Natural killer cell treated with Interleukin-12 subunit alpha and Interleukin-12 subunit beta and Interleukin-15 and Interleukin-18, amount 100 ng/mL, for 72 hours (primary cell): ENCODE measurements around the gene CGREF1. TPM values are rescaled to one million over a fixed set of nuclear protein-coding genes. Genes with fewer than 3 reads are reported as not detected.

Experiments used
- ATAC-seq, 2 donors: fragments of 150-1000 bp; cut with Tn5 transposase in 1 of 2; sonication (Bioruptor Pico), chemical (Tn5 transposase) in 1 of 2; 2 replicates each; pipeline ENCODE4 v1.10.0; 2021
- DNase-seq: peaks from one replicate; pipeline ENCODE4 v3.0.0; 2022; ENCODE audit warnings: low spot score
- H3K27ac Mint-ChIP-seq, 2 donors: 1 replicate in 1 of 2; 2 replicates in 1 of 2; pipeline ENCODE4 v1.8.0; 2022; ENCODE audit warnings: mixed read lengths in 2 of 2, mild to moderate bottlenecking in 1 of 2, moderate library complexity in 1 of 2
- H3K27me3 Mint-ChIP-seq, 2 donors: 1 replicate in 1 of 2; 2 replicates in 1 of 2; pipeline ENCODE4 v1.8.0; 2022; ENCODE audit warnings: mixed read lengths in 2 of 2
- H3K36me3 Mint-ChIP-seq: one replicate; pipeline ENCODE4 v1.8.0; 2022; ENCODE audit warnings: mixed read lengths
- H3K4me1 Mint-ChIP-seq, 2 donors: 1 replicate in 1 of 2; 2 replicates in 1 of 2; pipeline ENCODE4 v1.8.0; 2022; ENCODE audit warnings: low read depth in 2 of 2, mixed read lengths in 2 of 2, mild to moderate bottlenecking in 1 of 2
- H3K4me3 Mint-ChIP-seq: one replicate; pipeline ENCODE4 v1.8.0; 2022; ENCODE audit warnings: mixed read lengths
- H3K9me3 Mint-ChIP-seq: 2 replicates; pipeline ENCODE4 v1.8.0; 2022; ENCODE audit warnings: mixed read lengths
- total RNA-seq, 2 donors: library from RNA; stranded (reverse); gene quantifications; one replicate each; pipeline ENCODE4 v1.2.3, GENCODE V29; 2022

CGREF1 gene
- total RNA-seq = 1 to 10 TPM in 1 of 2 donors, under 1 TPM in 1; 0.36 to 1.4 TPM

- Mint-ChIP-seq H3K27ac (no peak within 1 kb of the TSS), H3K9me3 (no peaks in the 10 kb centered on the region), H3K4me1 (peaks cover 11 to 19% of the 10 kb centered on the region in 2 donors), H3K27me3 (peaks cover 19 to 22% of the 10 kb centered on the region in 2 donors), H3K4me3 (peak within 1 kb of the TSS; percentile 50), H3K36me3 (no peaks in the 10 kb centered on the region)
- ATAC-seq (no peak), DNase-seq (peak; percentile 54)
Measured at GRCh38 chr2:27118525-27119329, at the start of gene CGREF1. Gene CGREF1 (minus strand): TSS chr2:27119128. CDS start chr2:27104366, 14,762 bp downstream.

- Mint-ChIP-seq H3K27ac (no peak overlapping the region), H3K27me3 (peaks cover 0 to 3% of the 10 kb centered on the region in 2 donors), H3K4me3 (no peak overlapping the region), H3K36me3 (no peaks in the 10 kb centered on the region), H3K9me3 (no peaks in the 10 kb centered on the region), H3K4me1 (no peaks in the 10 kb centered on the region)
- DNase-seq (no peak), ATAC-seq (no peak)
Measured at GRCh38 chr2:27164960-27165763, 46.2 kb upstream of the CGREF1 start.

- DNase-seq (no peak), ATAC-seq (no peak)
- Mint-ChIP-seq H3K4me3 (no peak overlapping the region), H3K36me3 (no peaks in the 10 kb centered on the region), H3K27me3 (no peaks in the 10 kb centered on the region), H3K27ac (no peak overlapping the region), H3K4me1 (no peaks in the 10 kb centered on the region), H3K9me3 (no peaks in the 10 kb centered on the region)
Measured at GRCh38 chr2:27162151-27163121, 43.5 kb upstream of the CGREF1 start.

GRCh38 chr2:27160191-27160590, 41.3 kb upstream of the CGREF1 start:
- no peak for ATAC-seq

GRCh38 chr2:27159271-27159670, 40.3 kb upstream of the CGREF1 start:
- Mint-ChIP-seq H3K27me3 (no peaks in the 10 kb centered on the region), H3K4me1 (no peaks in the 10 kb centered on the region), H3K9me3 (no peaks in the 10 kb centered on the region), H3K36me3 (no peaks in the 10 kb centered on the region), H3K27ac (no peak overlapping the region), H3K4me3 (no peak overlapping the region)
- no peak for DNase-seq
- ATAC-seq = peak in 1 of 2 donors; percentile 22

More at GRCh38 chr2:27160191-27160590, 41.3 kb upstream of the CGREF1 start:
- Mint-ChIP-seq H3K27ac (no peak overlapping the region), H3K9me3 (no peaks in the 10 kb centered on the region), H3K27me3 (no peaks in the 10 kb centered on the region), H3K4me1 (no peaks in the 10 kb centered on the region), H3K36me3 (no peaks in the 10 kb centered on the region), H3K4me3 (no peak overlapping the region)
- no peak for DNase-seq

- ATAC-seq = no peak
- Mint-ChIP-seq H3K4me3 (no peak overlapping the region), H3K36me3 (no peaks in the 10 kb centered on the region), H3K4me1 (no peaks in the 10 kb centered on the region), H3K27me3 (no peaks in the 10 kb centered on the region), H3K9me3 (no peaks in the 10 kb centered on the region), H3K27ac (no peak overlapping the region)
- no peak for DNase-seq
Measured at GRCh38 chr2:27158468-27158867, 39.5 kb upstream of the CGREF1 start.

GRCh38 chr2:27155069-27155520, 36.2 kb upstream of the CGREF1 start:
- no peaks in the 10 kb centered on the region for H3K36me3 Mint-ChIP-seq
- no peak overlapping the region for H3K27ac Mint-ChIP-seq
- H3K4me3 Mint-ChIP-seq = no peak overlapping the region
- no peak for ATAC-seq
- DNase-seq = no peak
- H3K4me1 Mint-ChIP-seq = no peaks in the 10 kb centered on the region
- no peaks in the 10 kb centered on the region for H3K27me3 Mint-ChIP-seq
- no peaks in the 10 kb centered on the region for H3K9me3 Mint-ChIP-seq

GRCh38 chr2:27154488-27154887, 35.6 kb upstream of the CGREF1 start:
- no peak overlapping the region for H3K4me3 Mint-ChIP-seq
- no peaks in the 10 kb centered on the region for H3K36me3 Mint-ChIP-seq
- H3K27me3 Mint-ChIP-seq = no peaks in the 10 kb centered on the region
- H3K9me3 Mint-ChIP-seq = no peaks in the 10 kb centered on the region
- H3K27ac Mint-ChIP-seq = no peak overlapping the region
- no peak for DNase-seq
- no peaks in the 10 kb centered on the region for H3K4me1 Mint-ChIP-seq
- ATAC-seq = no peak

GRCh38 chr2:27152796-27153464, 34.0 kb upstream of the CGREF1 start:
- no peak overlapping the region for H3K4me3 Mint-ChIP-seq
- no peak for DNase-seq
- H3K4me1 Mint-ChIP-seq = no peaks in the 10 kb centered on the region
- no peaks in the 10 kb centered on the region for H3K9me3 Mint-ChIP-seq
- peaks cover 0 to 5% of the 10 kb centered on the region in 2 donors for H3K27me3 Mint-ChIP-seq
- H3K36me3 Mint-ChIP-seq = no peaks in the 10 kb centered on the region
- ATAC-seq = no peak
- H3K27ac Mint-ChIP-seq = no peak overlapping the region

GRCh38 chr2:27152102-27152795, 33.3 kb upstream of the CGREF1 start:
- no peak for DNase-seq

GRCh38 chr2:27150639-27151230, 31.8 kb upstream of the CGREF1 start:
- Mint-ChIP-seq H3K27me3 (peaks cover 4 to 8% of the 10 kb centered on the region in 2 donors), H3K36me3 (no peaks in the 10 kb centered on the region), H3K4me1 (no peaks in the 10 kb centered on the region), H3K4me3 (no peak overlapping the region), H3K9me3 (no peaks in the 10 kb centered on the region), H3K27ac (no peak overlapping the region)
- DNase-seq (no peak), ATAC-seq (no peak)

More at GRCh38 chr2:27152102-27152795, 33.3 kb upstream of the CGREF1 start:
- H3K36me3 Mint-ChIP-seq = no peaks in the 10 kb centered on the region
- H3K27me3 Mint-ChIP-seq = peaks cover 0 to 8% of the 10 kb centered on the region in 2 donors
- ATAC-seq = no peak
- H3K9me3 Mint-ChIP-seq = no peaks in the 10 kb centered on the region
- no peak overlapping the region for H3K4me3 Mint-ChIP-seq
- no peaks in the 10 kb centered on the region for H3K4me1 Mint-ChIP-seq
- H3K27ac Mint-ChIP-seq = no peak overlapping the region
